HG03139 (cell line): ENCODE data around the gene HIP1.
"Not testable (repeated sequence)": the region's sequence is repeated elsewhere in the genome, so short reads cannot be mapped to it uniquely, and the experiment has no call there.

ENCODE experiments used
- ATAC-seq: cut with Tn5 transposase; IDR thresholded peaks from one replicate; pipeline ENCODE4 v1.9.1; 2021; ENCODE audit not compliant: unreplicated experiment

HIP1 gene

GRCh38 chr7:75738604-75738974 is at the start of gene HIP1:
Gene HIP1 (minus strand): TSS chr7:75738941. CDS start chr7:75738920, 21 bp downstream.
- peak; percentile 6 for ATAC-seq

- not testable (repeated sequence) for ATAC-seq
Measured at GRCh38 chr7:75788154-75788847, 49.6 kb upstream of the HIP1 start.

- ATAC-seq = not testable (repeated sequence)
Measured at GRCh38 chr7:75783058-75783457, 44.3 kb upstream of the HIP1 start.

GRCh38 chr7:75780647-75781273 is 42.0 kb upstream of the HIP1 start:
- ATAC-seq = not testable (repeated sequence)

- not testable (repeated sequence) for ATAC-seq
Measured at GRCh38 chr7:75779516-75779915, 40.8 kb upstream of the HIP1 start.

- not testable (repeated sequence) for ATAC-seq
Measured at GRCh38 chr7:75779035-75779434, 40.3 kb upstream of the HIP1 start.

GRCh38 chr7:75776295-75776971 is 37.7 kb upstream of the HIP1 start:
- no peak for ATAC-seq

GRCh38 chr7:75773958-75774357 is 35.2 kb upstream of the HIP1 start:
- ATAC-seq = not testable (repeated sequence)

- ATAC-seq = no peak
Measured at GRCh38 chr7:75772081-75773077, 33.6 kb upstream of the HIP1 start, which contains the start of gene CCL26. Gene CCL26 (minus strand): TSS chr7:75772211. CDS start chr7:75772176, 35 bp downstream.

- no peak for ATAC-seq
Measured at GRCh38 chr7:75771224-75771623, 32.5 kb upstream of the HIP1 start.

- no peak for ATAC-seq
Measured at GRCh38 chr7:75762350-75762917, 23.7 kb upstream of the HIP1 start.

GRCh38 chr7:75761801-75762200 is 23.1 kb upstream of the HIP1 start:
- not testable (repeated sequence) for ATAC-seq

- no peak for ATAC-seq
Measured at GRCh38 chr7:75758491-75758890, 19.8 kb upstream of the HIP1 start.

- ATAC-seq = no peak
Measured at GRCh38 chr7:75757860-75758259, 19.1 kb upstream of the HIP1 start.

GRCh38 chr7:75756991-75757676 is 18.4 kb upstream of the HIP1 start:
- ATAC-seq = no peak

- ATAC-seq = no peak
Measured at GRCh38 chr7:75756206-75756990, 17.7 kb upstream of the HIP1 start.

GRCh38 chr7:75743455-75743859 is 4.7 kb upstream of the HIP1 start:
- ATAC-seq = no peak

- no peak for ATAC-seq
Measured at GRCh38 chr7:75740846-75741497, 2.2 kb upstream of the HIP1 start.
